ENCODE results near the gene NELFB. TPM values are rescaled to one million over a fixed set of nuclear protein-coding genes. Genes with fewer than 3 reads are reported as not detected.

Gene NELFB
- total RNA-seq, 1 donor from 2014 or later: 55.3 TPM

GRCh38 chr9:137223078-137223970 is 31.8 kb upstream of the NELFB start:
- DNase-seq: peak; percentile 98

- no peak for DNase-seq
Measured at GRCh38 chr9:137224830-137225694, 30.1 kb upstream of the NELFB start, which contains the start of gene CYSRT1. Gene CYSRT1 (plus strand): TSS chr9:137225174. CDS start chr9:137225622, 448 bp downstream.

GRCh38 chr9:137225699-137226331 is 29.3 kb upstream of the NELFB start:
- DNase-seq: no peak

- no peak for DNase-seq
Measured at GRCh38 chr9:137226338-137227053, 28.6 kb upstream of the NELFB start.

- peak; percentile 88 for DNase-seq
Measured at GRCh38 chr9:137227054-137227852, 27.9 kb upstream of the NELFB start, which contains the start of gene RNF224. Gene RNF224 (plus strand): TSS chr9:137227502. CDS start chr9:137228336, 834 bp downstream.

- no peak for DNase-seq
Measured at GRCh38 chr9:137227853-137228505, 27.1 kb upstream of the NELFB start.

GRCh38 chr9:137228506-137228967 is 26.6 kb upstream of the NELFB start:
- no peak for DNase-seq

- no peak for DNase-seq
Measured at GRCh38 chr9:137228968-137229896, 25.9 kb upstream of the NELFB start.

- no peak for DNase-seq
Measured at GRCh38 chr9:137229903-137230704, 25.0 kb upstream of the NELFB start.

- DNase-seq: no peak
Measured at GRCh38 chr9:137230705-137231371, 24.3 kb upstream of the NELFB start, which contains the start of gene SLC34A3. Gene SLC34A3 (plus strand): TSS chr9:137230901. CDS start chr9:137231703, 802 bp downstream.

GRCh38 chr9:137231372-137232039 is 23.6 kb upstream of the NELFB start:
- DNase-seq: no peak

- no peak for DNase-seq
Measured at GRCh38 chr9:137232101-137232500, 23.0 kb upstream of the NELFB start.

- DNase-seq: no peak
Measured at GRCh38 chr9:137232510-137232909, 22.6 kb upstream of the NELFB start.

- no peak for DNase-seq
Measured at GRCh38 chr9:137233143-137233980, 21.8 kb upstream of the NELFB start.

GRCh38 chr9:137234055-137234697 is 21.0 kb upstream of the NELFB start:
- DNase-seq: no peak

All from dermis blood vessel endothelial cell (primary cell).